ENCODE measurements around the gene NRDE2.
"Not testable (repeated sequence)": the region's sequence is repeated elsewhere in the genome, so short reads cannot be mapped to it uniquely, and the experiment has no call there.

Gene NRDE2

GRCh38 chr14:90274808-90275457 lies 56.8 kb downstream of the NRDE2 start:
- DNase-seq (ENCODE audit: low read depth in 2 of 2), result no peak

GRCh38 chr14:90274019-90274418 lies 57.7 kb downstream of the NRDE2 start:
- DNase-seq (ENCODE audit: low read depth in 2 of 2), result no peak

GRCh38 chr14:90273532-90273931 lies 58.2 kb downstream of the NRDE2 start:
- no peak for DNase-seq (ENCODE audit: low read depth in 2 of 2)

- DNase-seq (ENCODE audit: low read depth in 2 of 2), result no peak
These were observed 59.2 kb downstream of the NRDE2 start for GRCh38 chr14:90272523-90272922.

- DNase-seq (ENCODE audit: low read depth in 2 of 2), result no peak
These were observed 63.3 kb downstream of the NRDE2 start for GRCh38 chr14:90268420-90268819.

- DNase-seq (ENCODE audit: low read depth in 2 of 2), result no peak
These were observed 65.1 kb downstream of the NRDE2 start for GRCh38 chr14:90266441-90267154.

GRCh38 chr14:90263748-90264449 lies 67.8 kb downstream of the NRDE2 start:
- no peak for DNase-seq (ENCODE audit: low read depth in 2 of 2)

- peak; percentile 85 to 86 for DNase-seq (ENCODE audit: low read depth in 2 of 2)
These were observed 75.2 kb downstream of the NRDE2 start, which contains the start of gene PSMC1 for GRCh38 chr14:90256354-90257131. Gene PSMC1 (plus strand): TSS chr14:90256553. CDS start chr14:90256598, 45 bp downstream.

- DNase-seq (ENCODE audit: low read depth in 2 of 2), result no peak
These were observed 75.9 kb downstream of the NRDE2 start for GRCh38 chr14:90255871-90256270.

GRCh38 chr14:90253826-90254225 lies 77.9 kb downstream of the NRDE2 start:
- no peak for DNase-seq (ENCODE audit: low read depth in 2 of 2)

GRCh38 chr14:90248594-90248993 lies 83.1 kb downstream of the NRDE2 start:
- DNase-seq (ENCODE audit: low read depth in 2 of 2), result no peak

- not testable (repeated sequence) for DNase-seq (ENCODE audit: low read depth in 2 of 2)
These were observed 84.3 kb downstream of the NRDE2 start for GRCh38 chr14:90247441-90247840.

GRCh38 chr14:90246936-90247335 lies 84.8 kb downstream of the NRDE2 start:
- DNase-seq (ENCODE audit: low read depth in 2 of 2), result no peak

GRCh38 chr14:90242444-90242843 lies 89.3 kb downstream of the NRDE2 start:
- DNase-seq (ENCODE audit: low read depth in 2 of 2), result no peak

GRCh38 chr14:90239139-90239538 lies 92.6 kb downstream of the NRDE2 start:
- no peak for DNase-seq (ENCODE audit: low read depth in 2 of 2)

- DNase-seq (ENCODE audit: low read depth in 2 of 2), result peak; percentile 30 to 61
These were observed 96.4 kb downstream of the NRDE2 start for GRCh38 chr14:90235179-90235976.

GRCh38 chr14:90229942-90230341 lies 101.8 kb downstream of the NRDE2 start:
- DNase-seq (ENCODE audit: low read depth in 2 of 2), result not testable (repeated sequence)

- DNase-seq (ENCODE audit: low read depth in 2 of 2), result no peak
These were observed 103.3 kb downstream of the NRDE2 start for GRCh38 chr14:90228478-90228877.
